Measurements from ENCODE around the gene CEP164. TPM values are rescaled to one million over a fixed set of nuclear protein-coding genes. Genes with fewer than 3 reads are reported as not detected.

Gene CEP164
- total RNA-seq, 1 donor from 2014 or later = 21.6 TPM

DNA sequence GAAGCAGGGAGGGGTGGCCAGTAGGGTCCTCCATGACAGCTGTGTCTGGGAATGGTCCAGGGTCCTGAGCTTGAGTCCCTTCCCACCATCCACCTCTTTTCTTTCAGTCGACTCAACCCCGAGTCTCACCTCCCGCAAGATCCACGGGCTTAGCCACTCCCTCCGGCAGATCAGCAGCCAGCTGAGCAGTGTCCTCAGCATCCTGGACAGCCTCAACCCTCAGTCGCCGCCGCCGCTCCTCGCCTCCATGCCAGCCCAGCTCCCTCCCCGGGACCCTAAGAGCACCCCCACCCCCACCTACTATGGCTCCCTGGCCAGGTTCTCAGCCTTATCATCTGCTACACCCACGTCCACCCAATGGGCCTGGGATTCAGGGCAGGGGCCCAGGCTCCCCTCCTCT, 81.9 kb downstream of the CEP164 start:
- H3K4me1 ChIP-seq = no peaks in the 10 kb centered on the region
- H3K9me3 ChIP-seq = no peaks in the 10 kb centered on the region
- intact Hi-C loops (cut with DNase I) = no loop called here
- TF ChIP-seq, protein P1, sequence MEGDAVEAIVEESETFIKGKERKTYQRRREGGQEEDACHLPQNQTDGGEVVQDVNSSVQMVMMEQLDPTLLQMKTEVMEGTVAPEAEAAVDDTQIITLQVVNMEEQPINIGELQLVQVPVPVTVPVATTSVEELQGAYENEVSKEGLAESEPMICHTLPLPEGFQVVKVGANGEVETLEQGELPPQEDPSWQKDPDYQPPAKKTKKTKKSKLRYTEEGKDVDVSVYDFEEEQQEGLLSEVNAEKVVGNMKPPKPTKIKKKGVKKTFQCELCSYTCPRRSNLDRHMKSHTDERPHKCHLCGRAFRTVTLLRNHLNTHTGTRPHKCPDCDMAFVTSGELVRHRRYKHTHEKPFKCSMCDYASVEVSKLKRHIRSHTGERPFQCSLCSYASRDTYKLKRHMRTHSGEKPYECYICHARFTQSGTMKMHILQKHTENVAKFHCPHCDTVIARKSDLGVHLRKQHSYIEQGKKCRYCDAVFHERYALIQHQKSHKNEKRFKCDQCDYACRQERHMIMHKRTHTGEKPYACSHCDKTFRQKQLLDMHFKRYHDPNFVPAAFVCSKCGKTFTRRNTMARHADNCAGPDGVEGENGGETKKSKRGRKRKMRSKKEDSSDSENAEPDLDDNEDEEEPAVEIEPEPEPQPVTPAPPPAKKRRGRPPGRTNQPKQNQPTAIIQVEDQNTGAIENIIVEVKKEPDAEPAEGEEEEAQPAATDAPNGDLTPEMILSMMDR (IDR thresholded peaks at IDR 0.05) = no peak
- no peak for TF ChIP-seq POLR2A (IDR thresholded peaks at IDR 0.05)
- no peak for TF ChIP-seq POLR2AphosphoS5 (IDR thresholded peaks at IDR 0.05; ENCODE audit: insufficient read depth in 1 of 2, low read depth in 1 of 2)
- peaks cover 0 to 39% of the 10 kb centered on the region in 2 donors for H3K36me3 ChIP-seq
- DNase-seq (ENCODE audit: extremely low spot score in 2 of 2) = no peak
- no peak overlapping the region for H3K27ac ChIP-seq
- no peaks in the 10 kb centered on the region for H3K27me3 ChIP-seq
- no peak overlapping the region for H3K4me3 ChIP-seq

DNA sequence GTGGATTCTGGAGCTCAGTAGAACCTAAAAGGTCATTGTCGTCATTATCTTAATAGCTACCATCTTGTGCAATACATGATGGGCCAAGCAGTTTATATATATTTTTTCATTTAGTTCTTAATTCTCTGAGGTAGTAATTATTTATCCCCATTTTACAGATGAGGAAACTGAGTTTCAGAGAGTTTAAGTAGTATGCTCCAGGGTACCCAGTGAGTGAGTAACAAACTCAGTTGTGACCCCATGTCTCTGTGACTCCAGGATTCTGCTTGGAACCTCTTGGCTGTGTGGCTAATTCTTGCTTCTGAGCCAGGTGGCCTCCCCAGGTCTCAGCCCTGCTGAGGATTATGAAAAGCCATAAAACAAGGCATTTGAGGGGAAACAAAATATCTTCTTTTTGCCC, 82.6 kb downstream of the CEP164 start:
- H3K27me3 ChIP-seq = no peaks in the 10 kb centered on the region
- H3K27ac ChIP-seq = no peak overlapping the region
- no peak overlapping the region for H3K4me3 ChIP-seq
- H3K4me1 ChIP-seq = no peaks in the 10 kb centered on the region
- intact Hi-C loops (cut with DNase I) = no loop called here
- TF ChIP-seq, protein P1 (IDR thresholded peaks at IDR 0.05) = no peak
- no peak for DNase-seq (ENCODE audit: extremely low spot score in 2 of 2)
- H3K36me3 ChIP-seq = peaks cover 0 to 32% of the 10 kb centered on the region in 2 donors
- no peaks in the 10 kb centered on the region for H3K9me3 ChIP-seq

DNA sequence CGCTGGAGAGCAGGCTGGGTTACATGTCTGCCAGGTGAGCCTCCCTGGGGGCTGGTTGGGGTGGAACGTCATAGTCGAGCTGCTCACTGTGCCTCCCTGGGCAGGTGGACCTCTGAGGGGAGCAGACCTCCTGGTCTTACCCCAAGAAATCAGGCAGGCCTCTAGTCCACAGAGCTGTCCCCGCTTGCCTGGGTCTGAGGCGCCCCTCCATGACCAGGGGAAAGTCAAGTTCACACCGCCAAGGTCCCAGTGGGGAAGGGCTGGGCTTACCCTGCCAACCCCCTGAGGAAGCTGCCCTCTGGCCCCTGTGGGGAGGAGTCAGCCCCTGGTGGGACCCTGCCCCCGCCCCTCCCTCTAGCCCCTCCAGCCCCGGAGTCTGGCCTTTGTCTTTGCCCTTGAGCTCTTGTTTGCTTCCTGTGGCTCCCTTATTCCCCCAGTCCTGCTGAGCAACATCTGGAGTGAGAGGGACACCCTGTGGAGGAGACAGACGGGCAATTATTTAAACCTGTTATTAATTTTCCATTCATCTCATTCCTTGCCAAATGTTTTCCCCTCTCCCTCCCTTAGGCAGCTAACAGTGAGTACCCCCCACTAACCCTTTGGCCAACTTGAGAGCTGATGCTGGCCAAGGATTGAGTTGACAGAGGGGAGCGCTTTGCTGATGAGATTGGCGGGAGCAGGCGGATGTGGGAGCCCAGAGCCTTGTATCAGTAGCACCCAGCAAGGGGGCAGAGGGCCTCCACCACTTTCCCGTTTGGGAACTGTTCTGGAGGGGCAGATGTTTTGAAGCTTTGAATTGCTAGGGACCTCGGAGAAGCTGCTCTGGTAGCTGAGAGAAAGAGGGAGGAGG, 83.4 kb downstream of the CEP164 start:
- no peak for DNase-seq (ENCODE audit: extremely low spot score in 2 of 2)
- intact Hi-C loops (cut with DNase I) = no loop called here
- H3K36me3 ChIP-seq = peaks cover 0 to 25% of the 10 kb centered on the region in 2 donors
- H3K27me3 ChIP-seq = no peaks in the 10 kb centered on the region
- TF ChIP-seq POLR2AphosphoS5 (IDR thresholded peaks at IDR 0.05; ENCODE audit: insufficient read depth in 1 of 2, low read depth in 1 of 2) (no peak), POLR2A (IDR thresholded peaks at IDR 0.05) (no peak)
- TF ChIP-seq, protein P1 (IDR thresholded peaks at IDR 0.05) = no peak
- H3K27ac ChIP-seq = no peak overlapping the region
- no peaks in the 10 kb centered on the region for H3K9me3 ChIP-seq
- H3K4me1 ChIP-seq = no peaks in the 10 kb centered on the region
- H3K4me3 ChIP-seq = no peak overlapping the region

DNA sequence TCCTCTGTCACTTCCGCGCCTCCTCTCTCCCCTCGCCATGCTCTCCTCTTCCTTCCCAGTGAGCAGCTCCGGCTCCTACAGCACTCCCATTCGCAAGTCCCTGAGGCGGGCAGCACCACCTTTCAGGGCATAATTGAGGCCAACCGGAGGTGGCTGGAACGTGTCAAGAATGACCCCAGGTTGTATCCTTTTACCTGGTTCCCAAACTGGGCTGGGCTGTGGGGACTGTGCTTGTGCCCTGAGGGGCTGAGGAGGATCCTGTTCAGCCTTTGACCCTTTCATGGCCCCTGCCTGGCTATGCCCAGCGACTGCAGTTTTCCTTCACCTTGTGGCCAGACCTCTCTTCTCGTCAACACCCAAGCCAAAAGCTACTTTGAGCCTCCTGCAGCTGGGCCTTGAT, 84.1 kb downstream of the CEP164 start:
- peaks cover 0 to 19% of the 10 kb centered on the region in 2 donors for H3K36me3 ChIP-seq
- intact Hi-C loops (cut with DNase I) = no loop called here
- no peak for DNase-seq (ENCODE audit: extremely low spot score in 2 of 2)

DNA sequence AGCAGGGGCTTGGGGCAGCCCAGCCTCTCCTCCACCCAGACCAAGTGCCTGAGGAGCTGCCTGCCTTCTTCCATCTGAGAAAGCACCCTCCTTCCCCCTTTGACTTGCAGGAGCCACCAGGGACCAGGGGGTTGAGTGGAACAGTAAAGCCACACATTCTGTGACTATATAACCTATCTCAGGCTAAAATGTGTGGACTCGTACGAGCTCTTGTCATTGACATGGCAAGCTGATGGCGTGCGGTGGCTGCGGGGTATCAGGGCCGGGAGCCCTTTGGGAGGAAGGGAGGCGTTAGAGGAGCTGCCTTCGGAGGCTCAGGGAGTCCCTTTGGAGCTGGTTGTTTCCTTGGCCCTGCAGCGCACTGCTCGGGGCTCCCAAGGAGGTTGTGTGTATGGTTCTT, 84.5 kb downstream of the CEP164 start:
- Histone ChIP-seq H3K4me1 (no peaks in the 10 kb centered on the region), H3K27me3 (no peaks in the 10 kb centered on the region), H3K27ac (no peak overlapping the region), H3K9me3 (no peaks in the 10 kb centered on the region), H3K36me3 (peaks cover 0 to 19% of the 10 kb centered on the region in 2 donors), H3K4me3 (no peak overlapping the region)
- DNase-seq (ENCODE audit: extremely low spot score in 2 of 2) = no peak
- intact Hi-C loops (cut with DNase I) = no loop called here
- TF ChIP-seq, protein P1 (IDR thresholded peaks at IDR 0.05) = no peak
- TF ChIP-seq POLR2A (IDR thresholded peaks at IDR 0.05) (no peak), POLR2AphosphoS5 (IDR thresholded peaks at IDR 0.05; ENCODE audit: insufficient read depth in 1 of 2, low read depth in 1 of 2) (no peak)

More for the DNA sequence above, 84.1 kb downstream of the CEP164 start:
- Histone ChIP-seq H3K4me3 (no peak overlapping the region), H3K9me3 (no peaks in the 10 kb centered on the region), H3K4me1 (no peaks in the 10 kb centered on the region), H3K27ac (no peak overlapping the region), H3K27me3 (no peaks in the 10 kb centered on the region)
- TF ChIP-seq POLR2AphosphoS5 (IDR thresholded peaks at IDR 0.05; ENCODE audit: insufficient read depth in 1 of 2, low read depth in 1 of 2) = no peak
- TF ChIP-seq, protein P1 (IDR thresholded peaks at IDR 0.05) = no peak
- TF ChIP-seq POLR2A (IDR thresholded peaks at IDR 0.05) = no peak

Measured in vagina (tissue), 2 donors.